H1 (cell line): ENCODE results near the gene CYP39A1. TPM values are rescaled to one million over a fixed set of nuclear protein-coding genes. Genes with fewer than 3 reads are reported as not detected.

Experiments used
- JUN ChIP-seq: IDR thresholded peaks from 2 replicates; pipeline ENCODE4 v1.6.1; 2011; ENCODE audit warnings: low read depth, mild to moderate bottlenecking, improper control_type of control experiment, low read length
- KDM4A ChIP-seq: IDR thresholded peaks from one replicate; pipeline ENCODE4 v1.7.1; 2012; ENCODE audit warnings: low read depth, mild to moderate bottlenecking, moderate library complexity, low read length, inconsistent platforms; ENCODE audit not compliant: severe bottlenecking
- POLR2AphosphoS5 ChIP-seq: IDR thresholded peaks from 2 replicates; pipeline ENCODE4 v1.6.1; 2011; ENCODE audit warnings: low read depth, low read length
- SIN3A ChIP-seq, 2 experiments: IDR thresholded peaks in 1 of 2; conservative IDR thresholded peaks in 1 of 2; 2 replicates each; pipeline ENCODE4 v1.6.1; 2011 to 2012; ENCODE audit warnings: low read length in 2 of 2, improper control_type of control experiment in 1 of 2, low read depth in 1 of 2, mild to moderate bottlenecking in 1 of 2
- SIX5 ChIP-seq: IDR thresholded peaks from 2 replicates; pipeline ENCODE4 v1.6.1; 2011; ENCODE audit warnings: mild to moderate bottlenecking, low read depth, low read length
- SP1 ChIP-seq: IDR thresholded peaks from 2 replicates; pipeline ENCODE4 v1.6.1; 2011; ENCODE audit warnings: low read depth, low read length
- TAF1 ChIP-seq: IDR thresholded peaks from 2 replicates; pipeline ENCODE4 v1.6.1; 2011; ENCODE audit warnings: mild to moderate bottlenecking, low read depth, low read length
- TBP ChIP-seq: IDR thresholded peaks from 2 replicates; pipeline ENCODE4 v1.6.1; 2011; ENCODE audit warnings: low read depth, low read length, improper control_type of control experiment
- polyA plus RNA-seq, 7 experiments: library from polyadenylated mRNA; depleted of rRNA in 3 of 7; stranded (reverse) in 5 of 7; unstranded in 2 of 7; fragments of >200 nt in 5 of 7; fragments of 200-250 nt in 2 of 7; gene quantifications; 1 replicate in 5 of 7; 2 replicates in 1 of 7; 4 replicates in 1 of 7; pipeline versions ENCODE4 v1.2.1 to v1.2.3, GENCODE V29; 2011 to 2013; ENCODE audit warnings: missing spikeins in 2 of 7, mixed read lengths in 2 of 7
- total RNA-seq: library from RNA; stranded (reverse); fragmentation: NEBNext Ultra II Directional; extraction: Animal tissue kit (Norgen Biotek cat#: 25700); gene quantifications from 2 replicates; pipeline ENCODE4 v1.2.1, GENCODE V29; 2021
- TF ChIP-seq, protein P1 (sequence below): IDR thresholded peaks from 2 replicates; pipeline ENCODE4 v1.6.1; 2012; ENCODE audit warnings: inconsistent platforms
- TF ChIP-seq, protein P2 (sequence below): IDR thresholded peaks from 2 replicates; pipeline ENCODE4 v1.6.1; 2012; ENCODE audit warnings: inconsistent platforms

Gene CYP39A1
- total and polyA plus RNA-seq, 2 of the 8 experiments (the other 6 are each of a cell fraction or from before 2014, with no cell fraction given): 0.71 to 2.4 TPM

DNA sequence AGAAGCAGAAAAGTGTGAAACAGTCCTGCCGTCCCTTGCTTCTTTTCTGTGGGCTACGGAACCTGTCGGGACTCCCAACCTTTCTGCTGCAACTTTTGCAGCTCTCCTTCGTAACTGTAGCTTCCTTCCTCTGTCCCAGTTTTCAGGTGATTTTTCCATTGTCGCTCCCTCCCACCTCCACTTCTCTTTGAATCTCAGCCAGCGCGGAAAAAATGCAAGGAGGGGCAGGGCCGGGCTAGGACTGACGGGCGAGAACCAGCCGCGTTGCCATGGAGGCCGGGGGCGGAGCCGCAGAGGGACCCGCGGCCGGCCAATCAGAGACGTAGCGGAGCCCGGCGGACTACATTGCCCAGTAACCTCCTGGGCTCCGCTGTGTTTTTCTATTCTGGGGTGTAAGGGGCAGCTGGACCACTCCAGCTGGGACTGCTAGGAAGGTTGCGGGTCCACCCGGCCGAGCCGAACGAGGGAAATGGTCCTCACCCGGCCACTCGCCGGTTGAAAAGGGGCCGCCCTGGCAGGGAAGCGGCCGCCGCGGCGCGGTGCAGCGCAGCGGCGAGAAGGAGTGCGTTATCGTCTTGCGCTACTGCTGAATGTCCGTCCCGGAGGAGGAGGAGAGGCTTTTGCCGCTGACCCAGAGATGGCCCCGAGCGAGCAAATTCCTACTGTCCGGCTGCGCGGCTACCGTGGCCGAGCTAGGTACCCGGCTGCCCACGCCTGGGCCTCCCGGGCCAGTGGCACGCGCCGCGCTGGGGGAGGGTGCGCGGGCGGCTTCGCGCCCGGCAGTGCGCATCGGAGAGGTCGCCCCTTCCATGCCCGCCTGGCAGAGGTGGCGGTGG lies at the start of gene CYP39A1, which contains the start of gene SLC25A27 (continued):
- TF ChIP-seq SP1 (peak; percentile 56; the same call in 1 of the 2 replicates), TBP (peak; percentile 63), JUN (no peak), KDM4A (peak; percentile 99), SIN3A (conservative IDR thresholded peaks at IDR 0.05 in 1 of 2, IDR thresholded peaks at IDR 0.05 in 1 of 2; ENCODE audit: low read depth in 1 of 2, low read length in 2 of 2) (peak; percentile 34 to 71; a peak in 2 of 4 replicates), SIX5 (peak; percentile 61), TAF1 (peak; percentile 79), POLR2AphosphoS5 (0 out of 2 replicates have a peak, but pooled peaks have one; percentile 10)
- TF ChIP-seq, protein P1, sequence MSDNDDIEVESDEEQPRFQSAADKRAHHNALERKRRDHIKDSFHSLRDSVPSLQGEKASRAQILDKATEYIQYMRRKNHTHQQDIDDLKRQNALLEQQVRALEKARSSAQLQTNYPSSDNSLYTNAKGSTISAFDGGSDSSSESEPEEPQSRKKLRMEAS: peak; percentile 49; the same call in 1 of the 2 replicates
- TF ChIP-seq, protein P2, sequence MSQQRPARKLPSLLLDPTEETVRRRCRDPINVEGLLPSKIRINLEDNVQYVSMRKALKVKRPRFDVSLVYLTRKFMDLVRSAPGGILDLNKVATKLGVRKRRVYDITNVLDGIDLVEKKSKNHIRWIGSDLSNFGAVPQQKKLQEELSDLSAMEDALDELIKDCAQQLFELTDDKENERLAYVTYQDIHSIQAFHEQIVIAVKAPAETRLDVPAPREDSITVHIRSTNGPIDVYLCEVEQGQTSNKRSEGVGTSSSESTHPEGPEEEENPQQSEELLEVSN: peak; percentile 45
